CD14-positive monocyte (primary cell): ENCODE measurements around the gene PHYKPL. TPM values are rescaled to one million over a fixed set of nuclear protein-coding genes. Genes with fewer than 3 reads are reported as not detected.

Source experiments
- DNase-seq, 3 donors: peaks; one replicate each; pipeline ENCODE4 v3.0.0-alpha.2; 2011 to 2022
- H2AFZ ChIP-seq: 2 replicates; pipeline ENCODE4 v1.6.0; 2012; ENCODE audit warnings: mild to moderate bottlenecking, low read depth, low read length, inconsistent platforms; ENCODE audit not compliant: insufficient read depth, poor library complexity, severe bottlenecking
- H3K27ac ChIP-seq, 2 donors: 1 replicate in 1 of 2; 2 replicates in 1 of 2; pipeline ENCODE4 v1.5.1; 2012 to 2013; ENCODE audit warnings: low read length in 2 of 2, control low read depth in 1 of 2, inconsistent platforms in 1 of 2, low read depth in 1 of 2, mild to moderate bottlenecking in 1 of 2
- H3K27me3 ChIP-seq, 2 donors: one replicate each; pipeline versions ENCODE4 v1.6.0 to v1.6.1; 2011 to 2013; ENCODE audit warnings: low read length in 2 of 2; ENCODE audit not compliant: control insufficient read depth in 2 of 2, insufficient read depth in 2 of 2
- H3K36me3 ChIP-seq, 2 donors: replicated peaks in 1 of 2; 1 replicate in 1 of 2; 2 replicates in 1 of 2; pipeline versions ENCODE4 v1.5.1 to v1.6.1; 2012 to 2013; ENCODE audit warnings: low read length in 2 of 2, control low read depth in 1 of 2, inconsistent platforms in 1 of 2, mild to moderate bottlenecking in 1 of 2; ENCODE audit not compliant: insufficient read depth in 2 of 2, control insufficient read depth in 1 of 2
- H3K4me1 ChIP-seq, 2 donors: 1 replicate in 1 of 2; 2 replicates in 1 of 2; pipeline versions ENCODE4 v1.5.1 to v1.6.1; 2012 to 2013; ENCODE audit warnings: low read length in 2 of 2, control low read depth in 1 of 2, inconsistent platforms in 1 of 2, mild to moderate bottlenecking in 1 of 2, moderate library complexity in 1 of 2; ENCODE audit not compliant: insufficient read depth in 2 of 2, control insufficient read depth in 1 of 2
- H3K4me2 ChIP-seq: replicated peaks from 2 replicates; pipeline ENCODE3; 2012; ENCODE audit warnings: low read length, moderate library complexity, mild to moderate bottlenecking; ENCODE audit not compliant: poor library complexity, severe bottlenecking; ENCODE audit errors: extremely low read depth
- H3K4me3 ChIP-seq, 3 experiments: fragments of 200-600 bp in 1 of 3; sonication (generic) in 1 of 3; replicated peaks in 1 of 3; 1 replicate in 2 of 3; 2 replicates in 1 of 3; pipeline ENCODE4 v1.5.1; 2011 to 2013; ENCODE audit warnings: low read length in 3 of 3, mild to moderate bottlenecking in 3 of 3, control low read depth in 2 of 3, low read depth in 2 of 3, inconsistent platforms in 1 of 3, moderate library complexity in 1 of 3
- H3K79me2 ChIP-seq: 2 replicates; pipeline ENCODE4 v1.6.0; 2012; ENCODE audit warnings: mild to moderate bottlenecking, control low read depth, inconsistent platforms, low read length, moderate library complexity; ENCODE audit not compliant: insufficient read depth
- H3K9ac ChIP-seq: 2 replicates; pipeline ENCODE4 v1.6.0; 2017; ENCODE audit warnings: low read length, mild to moderate bottlenecking; ENCODE audit not compliant: insufficient read depth, poor library complexity, severe bottlenecking
- H3K9me3 ChIP-seq, 2 donors: replicated peaks in 1 of 2; 1 replicate in 1 of 2; 2 replicates in 1 of 2; pipeline versions ENCODE4 v1.5.1 to v1.6.1; 2012 to 2013; ENCODE audit warnings: low read length in 2 of 2, control low read depth in 1 of 2; ENCODE audit not compliant: control insufficient read depth in 1 of 2, insufficient read depth in 1 of 2
- H4K20me1 ChIP-seq: 2 replicates; pipeline ENCODE4 v1.6.0; 2012; ENCODE audit warnings: mild to moderate bottlenecking, low read length, control low read depth, moderate library complexity; ENCODE audit not compliant: insufficient read depth
- H3K27ac Mint-ChIP-seq, 7 donors: one replicate each; pipeline ENCODE4 v1.8.0; 2020; ENCODE audit warnings: mild to moderate bottlenecking in 7 of 7, mixed read lengths in 7 of 7, moderate library complexity in 6 of 7, inconsistent platforms in 2 of 7
- H3K27me3 Mint-ChIP-seq, 3 donors: one replicate each; pipeline ENCODE4 v1.8.0; 2021 to 2022; ENCODE audit warnings: low read depth in 3 of 3, mild to moderate bottlenecking in 3 of 3, mixed read lengths in 3 of 3, moderate library complexity in 3 of 3, inconsistent platforms in 1 of 3
- H3K36me3 Mint-ChIP-seq, 2 donors: one replicate each; pipeline ENCODE4 v1.8.0; 2020; ENCODE audit warnings: mixed read lengths in 2 of 2, inconsistent platforms in 1 of 2, mild to moderate bottlenecking in 1 of 2
- H3K4me1 Mint-ChIP-seq: one replicate; pipeline ENCODE4 v1.8.0; 2020; ENCODE audit warnings: mild to moderate bottlenecking, mixed read lengths
- H3K4me3 Mint-ChIP-seq, 2 donors: one replicate each; pipeline ENCODE4 v1.8.0; 2020; ENCODE audit warnings: mild to moderate bottlenecking in 2 of 2, mixed read lengths in 2 of 2, moderate library complexity in 1 of 2
- H3K9me3 Mint-ChIP-seq, 7 donors: one replicate each; pipeline ENCODE4 v1.8.0; 2020 to 2022; ENCODE audit warnings: mixed read lengths in 7 of 7, mild to moderate bottlenecking in 6 of 7, moderate library complexity in 6 of 7, inconsistent platforms in 2 of 7
- WGBS: methylation state at CpG from one replicate; pipeline ENCODE4 v1.1.5; 2013; ENCODE audit warnings: missing lambda C conversion rate; ENCODE audit not compliant: insufficient coverage; 5-methylcytosine and 5-hydroxymethylcytosine counted together
- intact Hi-C, 2 donors: fragments of 100-400 bp; cut with micrococcal nuclease; formaldehyde crosslinking; loops; one replicate each; pipeline versions ENCODE4 v1.15.0 to v1.15.1; 2023
- polyA plus RNA-seq, 3 donors: library from polyadenylated mRNA; depleted of rRNA in 1 of 3; unstranded in 2 of 3; stranded (reverse) in 1 of 3; fragments of 300-500 nt in 2 of 3; fragments of >200 nt in 1 of 3; fragmentation: Illumina TruSeq in 2 of 3; gene quantifications; 1 replicate in 2 of 3; 2 replicates in 1 of 3; pipeline ENCODE4 v1.2.3, GENCODE V29; 2012 to 2021
- TF ChIP-seq, protein P1 (sequence below): fragments of 200-600 bp; IDR thresholded peaks from one replicate; pipeline ENCODE4 v1.8.0; 2022; ENCODE audit warnings: antibody characterized with exemption, mild to moderate bottlenecking

The PHYKPL gene
- polyA plus RNA-seq, 3 donors: 39.2 to 199 (median 43.0) TPM

- H3K4me3 ChIP-seq: no peak within 1 kb of the TSS
- H3K9ac ChIP-seq: no peak within 1 kb of the TSS
- WGBS: 92% methylated on average over 21 of the region's 27 CpGs
- H2AFZ ChIP-seq: no peak within 1 kb of the TSS
- TF ChIP-seq, protein P1, sequence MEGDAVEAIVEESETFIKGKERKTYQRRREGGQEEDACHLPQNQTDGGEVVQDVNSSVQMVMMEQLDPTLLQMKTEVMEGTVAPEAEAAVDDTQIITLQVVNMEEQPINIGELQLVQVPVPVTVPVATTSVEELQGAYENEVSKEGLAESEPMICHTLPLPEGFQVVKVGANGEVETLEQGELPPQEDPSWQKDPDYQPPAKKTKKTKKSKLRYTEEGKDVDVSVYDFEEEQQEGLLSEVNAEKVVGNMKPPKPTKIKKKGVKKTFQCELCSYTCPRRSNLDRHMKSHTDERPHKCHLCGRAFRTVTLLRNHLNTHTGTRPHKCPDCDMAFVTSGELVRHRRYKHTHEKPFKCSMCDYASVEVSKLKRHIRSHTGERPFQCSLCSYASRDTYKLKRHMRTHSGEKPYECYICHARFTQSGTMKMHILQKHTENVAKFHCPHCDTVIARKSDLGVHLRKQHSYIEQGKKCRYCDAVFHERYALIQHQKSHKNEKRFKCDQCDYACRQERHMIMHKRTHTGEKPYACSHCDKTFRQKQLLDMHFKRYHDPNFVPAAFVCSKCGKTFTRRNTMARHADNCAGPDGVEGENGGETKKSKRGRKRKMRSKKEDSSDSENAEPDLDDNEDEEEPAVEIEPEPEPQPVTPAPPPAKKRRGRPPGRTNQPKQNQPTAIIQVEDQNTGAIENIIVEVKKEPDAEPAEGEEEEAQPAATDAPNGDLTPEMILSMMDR: no peak
- no peak within 1 kb of the TSS for H3K27ac ChIP-seq
- H3K4me1 Mint-ChIP-seq: peaks cover 17% of the 10 kb centered on the region
- DNase-seq: no peak
- H3K9me3 Mint-ChIP-seq: no peaks in the 10 kb centered on the region
- peaks cover 7 to 16% of the 10 kb centered on the region in 2 donors for H3K4me1 ChIP-seq
- H3K79me2 ChIP-seq: no peaks in the 10 kb centered on the region
- H3K27ac Mint-ChIP-seq: peak within 1 kb of the TSS in 1 of 7 donors; percentile 53
- no peaks in the 10 kb centered on the region for H3K36me3 Mint-ChIP-seq
- intact Hi-C loops: no loop called here
- H3K9me3 ChIP-seq: no peaks in the 10 kb centered on the region
- H3K4me3 Mint-ChIP-seq: no peak within 1 kb of the TSS
- no peaks in the 10 kb centered on the region for H3K27me3 ChIP-seq
- peaks cover 1 to 8% (median 6%) of the 10 kb centered on the region in 3 donors for H3K27me3 Mint-ChIP-seq
- no peak within 1 kb of the TSS for H3K4me2 ChIP-seq
- H4K20me1 ChIP-seq: no peaks in the 10 kb centered on the region
- no peaks in the 10 kb centered on the region for H3K36me3 ChIP-seq
Observed at GRCh38 chr5:178187014-178187413, 45.6 kb downstream of the PHYKPL start, which contains the start of gene GMCL2. GMCL2 (minus strand) TSS chr5:178187371; CDS start chr5:178187299, 72 bp downstream.

DNA sequence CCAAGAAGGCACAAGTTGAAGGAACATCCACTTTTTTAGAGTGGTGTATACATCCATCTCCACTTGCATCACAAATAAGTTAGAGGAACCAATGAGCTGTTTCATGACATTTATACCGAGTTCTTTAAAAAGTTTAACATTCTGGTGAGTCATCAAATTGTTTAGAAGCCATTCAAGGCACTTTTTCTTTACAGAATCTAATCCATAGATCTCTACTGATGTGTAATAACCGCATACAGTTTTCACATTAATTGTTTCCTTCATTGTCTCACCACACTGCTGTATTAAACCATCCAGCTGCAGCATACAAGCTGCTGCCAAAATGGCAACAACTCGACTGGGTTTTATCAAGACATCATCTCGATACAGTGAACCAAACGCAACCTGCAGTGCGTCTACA lies 46.2 kb downstream of the PHYKPL start:
- Mint-ChIP-seq H3K36me3 (no peaks in the 10 kb centered on the region), H3K27ac (no peak overlapping the region), H3K4me3 (no peak overlapping the region), H3K4me1 (peaks cover 23% of the 10 kb centered on the region), H3K9me3 (no peaks in the 10 kb centered on the region), H3K27me3 (peaks cover 1 to 6% (median 4%) of the 10 kb centered on the region in 3 donors)
- Histone ChIP-seq H3K4me3 (no peak overlapping the region), H3K27ac (no peak overlapping the region), H4K20me1 (no peaks in the 10 kb centered on the region), H3K27me3 (no peaks in the 10 kb centered on the region), H3K36me3 (no peaks in the 10 kb centered on the region), H3K79me2 (no peaks in the 10 kb centered on the region), H3K9ac (no peak overlapping the region), H3K4me2 (no peak overlapping the region), H3K4me1 (peaks cover 13 to 22% of the 10 kb centered on the region in 2 donors), H3K9me3 (no peaks in the 10 kb centered on the region), H2AFZ (no peak overlapping the region)
- 84% methylated on average over 5 of the region's 6 CpGs for WGBS
- TF ChIP-seq, protein P1: no peak
- no peak for DNase-seq
- intact Hi-C loops: no loop called here
